Lower lobe of right lung (tissue), 2 donors: ENCODE results near the gene REEP3. TPM values are rescaled to one million over a fixed set of nuclear protein-coding genes. Genes with fewer than 3 reads are reported as not detected.

ENCODE experiments used
- ATAC-seq, 2 donors: fragments of 200-7000 bp; cut with Tn5 transposase; one replicate each; pipeline ENCODE4 v1.9.1; 2020 to 2022; ENCODE audit warnings: mild to moderate bottlenecking in 2 of 2, moderate library complexity in 2 of 2
- DNase-seq: peaks from one replicate; pipeline ENCODE4 v3.0.0-alpha.2; 2020
- H3K27ac ChIP-seq: fragments of 200-600 bp; one replicate; pipeline ENCODE4 v1.8.0; 2022
- H3K27me3 ChIP-seq: fragments of 200-600 bp; one replicate; pipeline ENCODE4 v1.8.0; 2022; ENCODE audit warnings: low read depth
- H3K36me3 ChIP-seq: fragments of 200-600 bp; one replicate; pipeline ENCODE4 v1.8.0; 2022; ENCODE audit warnings: mild to moderate bottlenecking
- H3K4me1 ChIP-seq: fragments of 200-600 bp; one replicate; pipeline ENCODE4 v1.8.0; 2022
- H3K4me3 ChIP-seq: fragments of 200-600 bp; one replicate; pipeline ENCODE4 v1.8.0; 2022; ENCODE audit warnings: mild to moderate bottlenecking
- H3K9me3 ChIP-seq: fragments of 200-600 bp; one replicate; pipeline ENCODE4 v1.8.0; 2022
- CTCF ChIP-seq: fragments of 200-600 bp; IDR thresholded peaks from one replicate; pipeline ENCODE4 v1.8.0; 2022; ENCODE audit warnings: antibody characterized with exemption, mild to moderate bottlenecking
- intact Hi-C: fragments of 100-400 bp; cut with DNase I; formaldehyde crosslinking; loops from one replicate; pipeline ENCODE4 v1.11.0; 2022
- total RNA-seq: library from RNA; stranded (reverse); fragmentation: NEBNext Ultra II Directional; extraction: Animal tissue kit (Norgen Biotek cat#: 25700); gene quantifications from one replicate; pipeline ENCODE4 v1.2.1, GENCODE V29; 2021
- donor health status: DM: no; HTN: yes; CAD: no; lungs with severe emphysema.

The REEP3 gene
- total RNA-seq, 1 donor from 2014 or later = 50.9 TPM

- Histone ChIP-seq H3K9me3 (no peaks in the 10 kb centered on the region), H3K4me1 (no peaks in the 10 kb centered on the region), H3K4me3 (no peak overlapping the region), H3K36me3 (no peaks in the 10 kb centered on the region), H3K27me3 (no peaks in the 10 kb centered on the region), H3K27ac (no peak overlapping the region)
- no peak for DNase-seq
- intact Hi-C loops = no loop called here
- no peak for ATAC-seq
- no peak for TF ChIP-seq CTCF
Observed at GRCh38 chr10:63530409-63530808, 9.2 kb downstream of the REEP3 start.

- Histone ChIP-seq H3K27ac (no peak overlapping the region), H3K36me3 (no peaks in the 10 kb centered on the region), H3K27me3 (no peaks in the 10 kb centered on the region), H3K9me3 (no peaks in the 10 kb centered on the region), H3K4me1 (no peaks in the 10 kb centered on the region), H3K4me3 (no peak overlapping the region)
- TF ChIP-seq CTCF = no peak
- DNase-seq = no peak
- intact Hi-C loops = no loop called here
- no peak for ATAC-seq
Observed at GRCh38 chr10:63534723-63535122, 13.5 kb downstream of the REEP3 start.

- no peak for TF ChIP-seq CTCF
- H3K4me3 ChIP-seq = no peak overlapping the region
- intact Hi-C loops = no loop called here
- no peak for DNase-seq
- no peaks in the 10 kb centered on the region for H3K36me3 ChIP-seq
- no peak for ATAC-seq
- H3K27me3 ChIP-seq = no peaks in the 10 kb centered on the region
- no peak overlapping the region for H3K27ac ChIP-seq
- H3K9me3 ChIP-seq = no peaks in the 10 kb centered on the region
- no peaks in the 10 kb centered on the region for H3K4me1 ChIP-seq
Observed at GRCh38 chr10:63536698-63537097, 15.5 kb downstream of the REEP3 start.

GRCh38 chr10:63537536-63537935 lies 16.3 kb downstream of the REEP3 start:
- no peak overlapping the region for H3K27ac ChIP-seq
- no peak overlapping the region for H3K4me3 ChIP-seq
- DNase-seq (no peak), ATAC-seq (no peak)
- no peaks in the 10 kb centered on the region for H3K36me3 ChIP-seq
- H3K4me1 ChIP-seq = no peaks in the 10 kb centered on the region
- no peak for TF ChIP-seq CTCF
- H3K27me3 ChIP-seq = no peaks in the 10 kb centered on the region
- intact Hi-C loops = no loop called here
- H3K9me3 ChIP-seq = no peaks in the 10 kb centered on the region

GRCh38 chr10:63539377-63539776 lies 18.2 kb downstream of the REEP3 start:
- Histone ChIP-seq H3K4me3 (no peak overlapping the region), H3K9me3 (no peaks in the 10 kb centered on the region), H3K4me1 (peaks cover 3% of the 10 kb centered on the region), H3K36me3 (no peaks in the 10 kb centered on the region), H3K27ac (no peak overlapping the region), H3K27me3 (no peaks in the 10 kb centered on the region)
- DNase-seq (no peak), ATAC-seq (no peak)
- no peak for TF ChIP-seq CTCF
- intact Hi-C loops = no loop called here

GRCh38 chr10:63539994-63540393 lies 18.8 kb downstream of the REEP3 start:
- no peaks in the 10 kb centered on the region for H3K27me3 ChIP-seq
- ATAC-seq (no peak), DNase-seq (no peak)
- H3K4me3 ChIP-seq = no peak overlapping the region
- no peak for TF ChIP-seq CTCF
- intact Hi-C loops = no loop called here
- H3K9me3 ChIP-seq = no peaks in the 10 kb centered on the region
- no peaks in the 10 kb centered on the region for H3K36me3 ChIP-seq
- peaks cover 3% of the 10 kb centered on the region for H3K4me1 ChIP-seq
- no peak overlapping the region for H3K27ac ChIP-seq
